GM23338 (cell line): ENCODE results near the gene ARHGDIA. TPM values are rescaled to one million over a fixed set of nuclear protein-coding genes. Genes with fewer than 3 reads are reported as not detected.
A peak's percentile ranks its signal among the peaks of the same experiment; 100 is the strongest.

Experiments used
- ATAC-seq: fragments of 200-7000 bp; cut with Tn5 transposase; 3 replicates; pipeline ENCODE4 v1.9.1; 2020
- DNase-seq: peaks from one replicate; pipeline ENCODE4 v3.0.0-alpha.2; 2015; ENCODE audit warnings: low spot score
- H2AFZ ChIP-seq: fragments of 200-600 bp; sonication (generic); 2 replicates; pipeline ENCODE4 v1.8.0; 2016; ENCODE audit warnings: antibody characterized with exemption, mild to moderate bottlenecking, moderate library complexity
- H3F3A ChIP-seq: fragments of 200-600 bp; sonication (generic); replicated peaks from 2 replicates; pipeline ENCODE4 v1.8.0; 2017; ENCODE audit warnings: antibody characterized with exemption, mixed run types, low read depth
- H3K27ac ChIP-seq: fragments of 200-600 bp; sonication (generic); 2 replicates; pipeline ENCODE4 v1.6.1; 2016; ENCODE audit warnings: low read depth
- H3K27me3 ChIP-seq: fragments of 200-600 bp; sonication (generic); 2 replicates; pipeline ENCODE4 v1.8.0; 2016; ENCODE audit warnings: mild to moderate bottlenecking, mixed run types, moderate library complexity; ENCODE audit not compliant: insufficient read depth
- H3K36me3 ChIP-seq: fragments of 200-600 bp; sonication (generic); 2 replicates; pipeline ENCODE4 v1.8.0; 2016; ENCODE audit warnings: mild to moderate bottlenecking; ENCODE audit not compliant: insufficient read depth
- H3K4me1 ChIP-seq: fragments of 200-600 bp; sonication (generic); 2 replicates; pipeline ENCODE4 v1.8.0; 2016; ENCODE audit warnings: mild to moderate bottlenecking, moderate library complexity; ENCODE audit not compliant: insufficient read depth
- H3K4me2 ChIP-seq: fragments of 200-600 bp; sonication (generic); 2 replicates; pipeline ENCODE4 v1.7.1; 2017; ENCODE audit warnings: mixed run types
- H3K4me3 ChIP-seq: fragments of 200-600 bp; sonication (generic); 2 replicates; pipeline ENCODE4 v1.6.1; 2016; ENCODE audit warnings: mixed run types
- H3K79me2 ChIP-seq: fragments of 200-600 bp; sonication (generic); replicated peaks from 2 replicates; pipeline ENCODE4 v1.8.0; 2017; ENCODE audit warnings: mild to moderate bottlenecking; ENCODE audit not compliant: insufficient read depth
- H3K9me2 ChIP-seq: fragments of 200-600 bp; sonication (generic); 2 replicates; pipeline ENCODE4 v1.8.0; 2017; ENCODE audit not compliant: insufficient read depth
- H4K20me1 ChIP-seq: fragments of 200-600 bp; sonication (generic); replicated peaks from 2 replicates; pipeline ENCODE4 v1.8.0; 2017; ENCODE audit warnings: mild to moderate bottlenecking; ENCODE audit not compliant: insufficient read depth
- H3K27ac Mint-ChIP-seq: 2 replicates; pipeline ENCODE4 v1.8.0; 2020; ENCODE audit warnings: inconsistent platforms, mild to moderate bottlenecking, moderate library complexity, mixed read lengths
- H3K27me3 Mint-ChIP-seq: 3 replicates; pipeline ENCODE4 v1.8.0; 2022; ENCODE audit warnings: low read depth, mild to moderate bottlenecking, moderate library complexity, mixed read lengths, inconsistent platforms; ENCODE audit not compliant: insufficient read depth, poor library complexity
- H3K36me3 Mint-ChIP-seq: 3 replicates; pipeline ENCODE4 v1.8.0; 2021; ENCODE audit warnings: low read depth, mild to moderate bottlenecking, inconsistent platforms, moderate library complexity, mixed read lengths
- H3K4me1 Mint-ChIP-seq: 3 replicates; pipeline ENCODE4 v1.8.0; 2020; ENCODE audit warnings: mild to moderate bottlenecking, inconsistent platforms, mixed read lengths
- H3K4me3 Mint-ChIP-seq: 3 replicates; pipeline ENCODE4 v1.8.0; 2021; ENCODE audit warnings: moderate library complexity, mild to moderate bottlenecking, inconsistent platforms, mixed read lengths
- H3K9me3 Mint-ChIP-seq: 3 replicates; pipeline ENCODE4 v1.8.0; 2020; ENCODE audit warnings: moderate library complexity, mild to moderate bottlenecking, inconsistent platforms, mixed read lengths
- CTCF ChIP-seq, 2 experiments: fragments of 200-600 bp in 1 of 2; sonication (generic) in 1 of 2; conservative IDR thresholded peaks; 2 replicates each; pipeline versions ENCODE4 v1.5.1 to v1.6.1; 2016 to 2017; ENCODE audit warnings: antibody characterized with exemption in 2 of 2, low read depth in 2 of 2, mild to moderate bottlenecking in 2 of 2, moderate library complexity in 1 of 2
- ETS1 ChIP-seq: IDR thresholded peaks from 2 replicates; pipeline ENCODE4 v1.6.1; 2016; ENCODE audit warnings: antibody characterized with exemption
- EZH2 ChIP-seq: fragments of 200-600 bp; sonication (generic); IDR thresholded peaks from one replicate; pipeline ENCODE4 v1.8.0; 2017; ENCODE audit warnings: antibody characterized with exemption, mild to moderate bottlenecking, low read depth; ENCODE audit not compliant: unreplicated experiment
- EZH2phosphoT487 ChIP-seq: fragments of 200-600 bp; sonication (generic); IDR thresholded peaks from one replicate; pipeline ENCODE4 v1.8.1; 2018; ENCODE audit warnings: antibody characterized with exemption; ENCODE audit not compliant: unreplicated experiment
- JUNB ChIP-seq: IDR thresholded peaks from one replicate; pipeline ENCODE4 v1.6.1; 2016; ENCODE audit warnings: antibody characterized with exemption; ENCODE audit not compliant: unreplicated experiment
- NANOG ChIP-seq: IDR thresholded peaks from 2 replicates; pipeline ENCODE4 v1.6.1; 2016; ENCODE audit warnings: antibody characterized with exemption, borderline replicate concordance
- POLR2AphosphoS5 ChIP-seq: IDR thresholded peaks from 2 replicates; pipeline ENCODE4 v1.6.1; 2016; ENCODE audit warnings: antibody characterized with exemption, low read depth
- polyA plus RNA-seq: library from polyadenylated mRNA; unstranded; fragments of >200 nt; fragmentation: Nextera tagmentation; extraction: Ambion mirVana; gene quantifications from 2 replicates; pipeline ENCODE4 v1.2.1, GENCODE V29; 2016
- total RNA-seq: library from RNA; depleted of rRNA; stranded (reverse); fragments of >200 nt; shearing (Covaris generic); gene quantifications from 2 replicates; pipeline ENCODE4 v1.2.3, GENCODE V29; 2014

The ARHGDIA gene
- total and polyA plus RNA-seq, 2 experiments from 2014 or later: 125 to 140 TPM

GRCh38 chr17:81867991-81868673 is 3.0 kb downstream of the ARHGDIA start:
- ATAC-seq (no peak), DNase-seq (no peak)
- H3K9me3 Mint-ChIP-seq: no peaks in the 10 kb centered on the region; the same call in 2 of the 3 replicates
- TF ChIP-seq EZH2phosphoT487 (no peak), POLR2AphosphoS5 (peak; percentile 63), NANOG (no peak), ETS1 (no peak), CTCF (conservative IDR thresholded peaks at IDR 0.05; ENCODE audit: low read depth in 2 of 2) (no peak)
- H3K4me1 Mint-ChIP-seq: peaks cover 28% of the 10 kb centered on the region
- peaks cover 62% of the 10 kb centered on the region for H3F3A ChIP-seq
- H4K20me1 ChIP-seq: peaks cover 21% of the 10 kb centered on the region
- H2AFZ ChIP-seq: no peak overlapping the region
- peak overlapping the region; percentile 91; the same call in 1 of the 2 replicates for H3K27ac ChIP-seq
- 0 out of 2 replicates have a peak overlapping the region, but pooled peaks have one; percentile 40 for H3K27ac Mint-ChIP-seq
- peaks cover 12% of the 10 kb centered on the region for H3K4me1 ChIP-seq
- H3K4me3 ChIP-seq: no peak overlapping the region
- peak overlapping the region; percentile 23; the same call in 1 of the 3 replicates for H3K4me3 Mint-ChIP-seq
- H3K27me3 Mint-ChIP-seq: peaks cover 42% of the 10 kb centered on the region
- no peaks in the 10 kb centered on the region for H3K27me3 ChIP-seq
- no peaks in the 10 kb centered on the region for H3K9me2 ChIP-seq
- H3K36me3 Mint-ChIP-seq: peaks cover 21% of the 10 kb centered on the region
- 0 out of 2 replicates have a peak, but pooled peaks cover 6% of the 10 kb centered on the region for H3K36me3 ChIP-seq
- H3K4me2 ChIP-seq: peak overlapping the region; percentile 14; the same call in 1 of the 2 replicates
- H3K79me2 ChIP-seq: peaks cover 20% of the 10 kb centered on the region

GRCh38 chr17:81867170-81867990 is 3.8 kb downstream of the ARHGDIA start:
- peak overlapping the region; percentile 14; the same call in 1 of the 2 replicates for H3K4me2 ChIP-seq
- peak; percentile 7 for ATAC-seq

More at GRCh38 chr17:81867170-81867990, 3.8 kb downstream of the ARHGDIA start:
- 0 out of 3 replicates have a peak overlapping the region, but pooled peaks have one; percentile 17 for H3K4me3 Mint-ChIP-seq
- peaks cover 12% of the 10 kb centered on the region for H3K4me1 ChIP-seq
- H3K9me2 ChIP-seq: no peaks in the 10 kb centered on the region
- peaks cover 42% of the 10 kb centered on the region for H3K27me3 Mint-ChIP-seq
- no peak overlapping the region for H2AFZ ChIP-seq
- TF ChIP-seq POLR2AphosphoS5 (0 out of 2 replicates have a peak, but pooled peaks have one; percentile 28), EZH2 (no peak), CTCF (conservative IDR thresholded peaks at IDR 0.05; ENCODE audit: low read depth in 2 of 2) (no peak), JUNB (no peak)
- H3K27ac Mint-ChIP-seq: 0 out of 2 replicates have a peak overlapping the region, but pooled peaks have one; percentile 36
- peaks cover 65% of the 10 kb centered on the region for H3F3A ChIP-seq
- 0 out of 2 replicates have a peak, but pooled peaks cover 6% of the 10 kb centered on the region for H3K36me3 ChIP-seq
- peak; percentile 73 for DNase-seq
- H3K27me3 ChIP-seq: no peaks in the 10 kb centered on the region
- peaks cover 31% of the 10 kb centered on the region for H3K4me1 Mint-ChIP-seq
- H3K27ac ChIP-seq: peak overlapping the region; percentile 91
- no peak overlapping the region for H3K4me3 ChIP-seq
- peaks cover 28% of the 10 kb centered on the region for H3K36me3 Mint-ChIP-seq
- H3K79me2 ChIP-seq: peaks cover 28% of the 10 kb centered on the region
- no peaks in the 10 kb centered on the region; the same call in 2 of the 3 replicates for H3K9me3 Mint-ChIP-seq
- H4K20me1 ChIP-seq: peaks cover 27% of the 10 kb centered on the region
